ENCODE measurements around the gene DAGLB. TPM values are rescaled to one million over a fixed set of nuclear protein-coding genes. Genes with fewer than 3 reads are reported as not detected.

DAGLB gene
- total RNA-seq, 1 experiment from 2014 or later, result 24.1 TPM

- BruUV-seq (replicated peaks), result no TSS peak
- DNase-seq (ENCODE audit: low spot score), result no peak
- Histone ChIP-seq H3K36me3 (ENCODE audit: insufficient read depth, low read length, poor library complexity, severe bottlenecking) (peaks cover 30% of the 10 kb centered on the region), H3K27me3 (replicated peaks; ENCODE audit: insufficient read depth, low read depth, low read length, poor library complexity) (no peaks in the 10 kb centered on the region), H3K9me3 (ENCODE audit: low read depth, low read length, poor library complexity, severe bottlenecking) (no peaks in the 10 kb centered on the region), H3K4me1 (ENCODE audit: insufficient read depth, low read length, poor library complexity, severe bottlenecking) (no peaks in the 10 kb centered on the region), H3K4me3 (ENCODE audit: low read depth, low read length, poor library complexity, severe bottlenecking) (no peak overlapping the region), H3K27ac (ENCODE audit: low read depth, low read length, poor library complexity, severe bottlenecking) (no peak overlapping the region)
- ChIA-PET CTCF (no interaction called here), POLR2A (ENCODE audit: low non-redundant PET) (interaction anchor here (0.6 kb wide), 1 partner anchor 57 kb away, joined by 4 read pairs; no protein-coding TSS in a partner anchor)
- intact Hi-C loops (cut with micrococcal nuclease; ENCODE audit: unreplicated experiment), result no loop called here
- TF ChIP-seq EZH2 (IDR thresholded peaks at IDR 0.05; ENCODE audit: borderline replicate concordance, low read depth, low read length, poor library complexity, severe bottlenecking), result no peak
- TF ChIP-seq, protein P1, sequence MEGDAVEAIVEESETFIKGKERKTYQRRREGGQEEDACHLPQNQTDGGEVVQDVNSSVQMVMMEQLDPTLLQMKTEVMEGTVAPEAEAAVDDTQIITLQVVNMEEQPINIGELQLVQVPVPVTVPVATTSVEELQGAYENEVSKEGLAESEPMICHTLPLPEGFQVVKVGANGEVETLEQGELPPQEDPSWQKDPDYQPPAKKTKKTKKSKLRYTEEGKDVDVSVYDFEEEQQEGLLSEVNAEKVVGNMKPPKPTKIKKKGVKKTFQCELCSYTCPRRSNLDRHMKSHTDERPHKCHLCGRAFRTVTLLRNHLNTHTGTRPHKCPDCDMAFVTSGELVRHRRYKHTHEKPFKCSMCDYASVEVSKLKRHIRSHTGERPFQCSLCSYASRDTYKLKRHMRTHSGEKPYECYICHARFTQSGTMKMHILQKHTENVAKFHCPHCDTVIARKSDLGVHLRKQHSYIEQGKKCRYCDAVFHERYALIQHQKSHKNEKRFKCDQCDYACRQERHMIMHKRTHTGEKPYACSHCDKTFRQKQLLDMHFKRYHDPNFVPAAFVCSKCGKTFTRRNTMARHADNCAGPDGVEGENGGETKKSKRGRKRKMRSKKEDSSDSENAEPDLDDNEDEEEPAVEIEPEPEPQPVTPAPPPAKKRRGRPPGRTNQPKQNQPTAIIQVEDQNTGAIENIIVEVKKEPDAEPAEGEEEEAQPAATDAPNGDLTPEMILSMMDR (conservative IDR thresholded peaks at IDR 0.05; ENCODE audit: low read depth, low read length), result no peak
Observed at GRCh38 chr7:6417408-6417807, 30.3 kb downstream of the DAGLB start.

DNA sequence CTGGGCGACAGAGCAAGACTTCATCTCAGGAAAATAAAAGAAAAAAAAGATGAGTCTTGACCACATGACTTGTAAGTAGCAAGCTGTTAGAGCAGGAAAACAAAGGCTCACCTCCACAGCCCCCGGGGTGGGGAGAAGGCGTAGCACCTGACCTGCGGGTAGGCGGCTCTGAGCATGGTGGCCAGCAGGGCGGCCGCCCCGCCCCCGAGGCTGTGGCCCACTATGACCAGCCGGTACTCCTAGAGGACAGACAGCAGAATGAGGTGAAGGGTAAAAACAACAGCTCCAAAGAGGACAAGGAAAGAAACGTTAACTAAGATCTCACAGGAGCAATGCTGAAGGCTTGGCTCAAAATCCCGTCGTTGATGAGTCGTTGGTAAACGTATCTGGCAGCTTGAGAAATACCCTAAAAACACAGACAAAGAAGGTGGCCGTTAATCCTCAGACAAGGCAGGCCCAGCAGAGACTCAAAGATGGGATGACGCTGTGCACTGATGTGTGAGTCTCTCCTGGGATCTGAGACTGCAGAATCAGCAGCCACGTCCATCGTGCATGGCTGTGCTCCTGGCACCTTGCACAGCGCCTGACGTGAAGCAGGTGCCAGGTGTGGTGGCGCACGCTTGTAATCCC, 31.1 kb downstream of the DAGLB start:
- BruUV-seq (replicated peaks), result no TSS peak
- Histone ChIP-seq H3K9me3 (ENCODE audit: low read depth, low read length, poor library complexity, severe bottlenecking) (no peaks in the 10 kb centered on the region), H3K4me1 (ENCODE audit: insufficient read depth, low read length, poor library complexity, severe bottlenecking) (no peaks in the 10 kb centered on the region), H3K27me3 (replicated peaks; ENCODE audit: insufficient read depth, low read depth, low read length, poor library complexity) (no peaks in the 10 kb centered on the region), H3K4me3 (ENCODE audit: low read depth, low read length, poor library complexity, severe bottlenecking) (no peak overlapping the region), H3K36me3 (ENCODE audit: insufficient read depth, low read length, poor library complexity, severe bottlenecking) (peaks cover 38% of the 10 kb centered on the region), H3K27ac (ENCODE audit: low read depth, low read length, poor library complexity, severe bottlenecking) (no peak overlapping the region)
- ChIA-PET CTCF (no interaction called here), POLR2A (ENCODE audit: low non-redundant PET) (no interaction called here)
- DNase-seq (ENCODE audit: low spot score), result peak; percentile 15
- TF ChIP-seq, protein P1 (conservative IDR thresholded peaks at IDR 0.05; ENCODE audit: low read depth, low read length), result no peak
- no peak for TF ChIP-seq EZH2 (IDR thresholded peaks at IDR 0.05; ENCODE audit: borderline replicate concordance, low read depth, low read length, poor library complexity, severe bottlenecking)
- intact Hi-C loops (cut with micrococcal nuclease; ENCODE audit: unreplicated experiment), result no loop called here

DNA sequence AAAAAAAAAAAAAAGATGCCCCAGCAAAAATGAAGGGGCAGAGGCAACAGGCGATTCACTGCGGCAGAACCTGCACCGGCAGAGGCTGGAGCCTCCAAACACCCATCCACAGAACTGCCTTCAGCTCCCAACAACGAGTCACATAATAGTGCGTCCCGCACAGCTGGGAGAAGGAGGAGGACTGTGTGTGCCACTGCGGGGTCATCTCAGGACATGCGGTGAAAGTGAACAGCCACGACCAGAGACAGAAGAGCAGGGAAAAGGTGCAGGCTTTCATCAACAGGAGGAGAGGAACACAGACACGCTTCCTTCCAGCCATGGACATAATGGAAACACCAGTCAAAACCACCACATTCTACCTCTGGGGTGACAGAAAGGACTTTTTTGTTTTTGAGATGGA, 34.1 kb downstream of the DAGLB start:
- Histone ChIP-seq H3K4me1 (ENCODE audit: insufficient read depth, low read length, poor library complexity, severe bottlenecking) (no peaks in the 10 kb centered on the region), H3K4me3 (ENCODE audit: low read depth, low read length, poor library complexity, severe bottlenecking) (no peak overlapping the region), H3K27me3 (replicated peaks; ENCODE audit: insufficient read depth, low read depth, low read length, poor library complexity) (no peaks in the 10 kb centered on the region), H3K36me3 (ENCODE audit: insufficient read depth, low read length, poor library complexity, severe bottlenecking) (peaks cover 63% of the 10 kb centered on the region), H3K27ac (ENCODE audit: low read depth, low read length, poor library complexity, severe bottlenecking) (no peak overlapping the region), H3K9me3 (ENCODE audit: low read depth, low read length, poor library complexity, severe bottlenecking) (no peaks in the 10 kb centered on the region)
- no peak for DNase-seq (ENCODE audit: low spot score)
- CTCF ChIA-PET, result no interaction called here
- intact Hi-C loops (cut with micrococcal nuclease; ENCODE audit: unreplicated experiment), result no loop called here
- POLR2A ChIA-PET (ENCODE audit: low non-redundant PET), result no interaction called here
- BruUV-seq (replicated peaks), result no TSS peak
- no peak for TF ChIP-seq EZH2 (IDR thresholded peaks at IDR 0.05; ENCODE audit: borderline replicate concordance, low read depth, low read length, poor library complexity, severe bottlenecking)
- TF ChIP-seq, protein P1 (conservative IDR thresholded peaks at IDR 0.05; ENCODE audit: low read depth, low read length), result no peak

Data from A673 (cell line).